Esophagus (tissue), 2 donors: ENCODE data around the gene TMEM239. TPM values are rescaled to one million over a fixed set of nuclear protein-coding genes. Genes with fewer than 3 reads are reported as not detected.
"Not testable (repeated sequence)": the region's sequence is repeated elsewhere in the genome, so short reads cannot be mapped to it uniquely, and the experiment has no call there.

ENCODE experiments used
- H3K27ac ChIP-seq, 2 donors: one replicate each; pipeline ENCODE4 v1.5.1; 2013; ENCODE audit warnings: low read depth in 2 of 2, mild to moderate bottlenecking in 2 of 2, inconsistent platforms in 1 of 2, low read length in 1 of 2, moderate library complexity in 1 of 2
- H3K27me3 ChIP-seq, 2 donors: one replicate each; pipeline ENCODE4 v1.6.1; 2013; ENCODE audit warnings: low read length in 2 of 2, control low read depth in 1 of 2, mild to moderate bottlenecking in 1 of 2; ENCODE audit not compliant: insufficient read depth in 2 of 2, control insufficient read depth in 1 of 2
- H3K36me3 ChIP-seq, 2 donors: one replicate each; pipeline ENCODE4 v1.6.1; 2013; ENCODE audit warnings: low read length in 1 of 2; ENCODE audit not compliant: control insufficient read depth in 2 of 2, insufficient read depth in 2 of 2
- H3K4me1 ChIP-seq, 2 donors: one replicate each; pipeline ENCODE4 v1.6.1; 2013; ENCODE audit warnings: low read length in 1 of 2; ENCODE audit not compliant: control insufficient read depth in 2 of 2, insufficient read depth in 2 of 2
- H3K4me3 ChIP-seq, 2 donors: one replicate each; pipeline ENCODE4 v1.5.1; 2013; ENCODE audit warnings: low read length in 2 of 2, mild to moderate bottlenecking in 2 of 2, low read depth in 1 of 2, moderate library complexity in 1 of 2
- H3K9me3 ChIP-seq, 2 donors: one replicate each; pipeline ENCODE4 v1.6.1; 2013; ENCODE audit warnings: mild to moderate bottlenecking in 2 of 2, low read depth in 1 of 2, low read length in 1 of 2, moderate library complexity in 1 of 2; ENCODE audit not compliant: control insufficient read depth in 2 of 2, insufficient read depth in 1 of 2
- WGBS, 2 donors: extraction: QIAGEN DNeasy Blood & Tissue Kit; methylation state at CpG; one replicate each; pipeline ENCODE4 v1.1.7; 2013; 5-methylcytosine and 5-hydroxymethylcytosine counted together
- polyA plus RNA-seq, 2 donors: library from polyadenylated mRNA; stranded (reverse); fragments of 200-250 nt; gene quantifications; one replicate each; pipeline ENCODE4 v1.2.3, GENCODE V29; 2013
- donor health status: healthy with polysubstance abuse.
- donor health status: Bipolar disorder and iron deficiency.

The TMEM239 gene
- polyA plus RNA-seq, result not detected

DNA sequence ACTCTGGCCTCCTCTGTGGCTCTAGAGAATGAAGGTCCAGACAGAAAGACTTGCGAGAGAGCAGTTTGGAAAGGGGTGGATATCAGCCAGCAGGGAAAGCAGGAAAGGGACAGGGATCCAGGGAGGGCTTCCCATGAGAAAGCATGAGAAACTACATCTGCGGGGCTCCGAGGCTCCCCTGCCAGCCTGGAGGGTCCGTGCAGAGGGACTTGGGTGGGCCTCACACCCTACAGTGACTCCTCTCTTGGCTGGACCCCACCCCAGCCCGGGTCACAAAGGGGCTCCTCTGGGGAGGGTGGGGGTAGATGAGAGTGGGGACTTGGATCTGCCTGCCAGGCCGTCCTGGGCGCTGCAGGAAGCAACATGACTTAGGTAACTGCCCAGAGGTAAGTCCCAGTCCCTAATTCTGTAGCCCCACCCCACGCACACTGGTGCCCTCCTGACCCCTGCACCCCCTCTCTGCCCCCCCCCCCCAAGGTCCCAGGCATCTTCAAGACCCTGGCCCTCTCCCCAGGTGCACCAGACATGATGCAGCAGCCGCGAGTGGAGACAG, at the start of gene TMEM239:
TSS of gene TMEM239 (plus strand) at position 335 of the 553 bp plus-strand sequence. CDS start at position 526, 191 bp downstream.
- Histone ChIP-seq H3K27ac (no peak within 1 kb of the TSS), H3K36me3 (no peaks in the 10 kb centered on the region), H3K4me1 (no peaks in the 10 kb centered on the region), H3K27me3 (peaks cover 0 to 2% of the 10 kb centered on the region in 2 donors), H3K9me3 (no peaks in the 10 kb centered on the region), H3K4me3 (no peak within 1 kb of the TSS)
- WGBS, 2 donors, result 73 to 76% methylated on average over 10 of the region's 10 CpGs

GRCh38 chr20:2767768-2768631, 48.2 kb upstream of the TMEM239 start:
- Histone ChIP-seq H3K36me3 (no peaks in the 10 kb centered on the region), H3K4me3 (no peak overlapping the region), H3K27me3 (no peaks in the 10 kb centered on the region), H3K4me1 (peaks cover 0 to 17% of the 10 kb centered on the region in 2 donors), H3K9me3 (peaks cover 0 to 3% of the 10 kb centered on the region in 2 donors), H3K27ac (peak overlapping the region; percentile 63 to 74)
- 27 to 29% methylated on average over 15 of the region's 15 CpGs for WGBS, 2 donors

DNA sequence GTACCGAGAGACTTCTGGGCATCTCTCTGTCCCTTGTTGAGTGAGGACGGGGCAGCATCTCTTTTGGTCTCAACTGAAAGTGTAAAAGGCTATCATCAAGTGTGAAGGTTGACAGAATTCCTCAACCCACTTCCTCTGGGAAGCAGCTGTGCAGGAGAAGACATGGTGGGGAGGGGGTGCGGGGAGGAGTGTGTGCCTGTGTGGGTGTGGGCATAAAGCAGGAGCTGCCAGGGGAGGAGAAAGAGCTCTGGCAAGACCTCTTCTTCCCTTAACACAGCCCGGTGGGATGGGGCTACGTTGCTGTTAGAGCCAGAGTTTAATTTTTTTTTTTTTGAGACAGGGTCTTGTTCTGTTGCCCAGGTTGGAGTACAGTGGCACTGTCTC, 47.5 kb upstream of the TMEM239 start:
- no peaks in the 10 kb centered on the region for H3K27me3 ChIP-seq
- no peaks in the 10 kb centered on the region for H3K36me3 ChIP-seq
- H3K9me3 ChIP-seq, result peaks cover 0 to 3% of the 10 kb centered on the region in 2 donors
- no peak overlapping the region for H3K4me3 ChIP-seq
- H3K4me1 ChIP-seq, result peaks cover 0 to 17% of the 10 kb centered on the region in 2 donors
- peak overlapping the region in 1 of 2 donors; percentile 56 for H3K27ac ChIP-seq
- WGBS, 2 donors, result 39 to 51% methylated on average over 5 of the region's 5 CpGs

GRCh38 chr20:2770091-2770490, 46.1 kb upstream of the TMEM239 start:
- 87 to 91% methylated on average over 12 of the region's 12 CpGs for WGBS, 2 donors
- not testable (repeated sequence) for H3K27me3 ChIP-seq, H3K36me3 ChIP-seq, H3K9me3 ChIP-seq, H3K27ac ChIP-seq, H3K4me3 ChIP-seq
- H3K4me1 ChIP-seq, result peaks cover 0 to 17% of the 10 kb centered on the region in 2 donors

- H3K27ac ChIP-seq, result no peak overlapping the region
- peaks cover 3% of the 10 kb centered on the region in 2 donors for H3K9me3 ChIP-seq
- no peaks in the 10 kb centered on the region for H3K36me3 ChIP-seq
- H3K4me3 ChIP-seq, result no peak overlapping the region
- peaks cover 0 to 17% of the 10 kb centered on the region in 2 donors for H3K4me1 ChIP-seq
- 46 to 55% methylated on average over 12 of the region's 12 CpGs for WGBS, 2 donors
- H3K27me3 ChIP-seq, result peaks cover 0 to 2% of the 10 kb centered on the region in 2 donors
Measured at GRCh38 chr20:2771631-2772080, 44.5 kb upstream of the TMEM239 start.

DNA sequence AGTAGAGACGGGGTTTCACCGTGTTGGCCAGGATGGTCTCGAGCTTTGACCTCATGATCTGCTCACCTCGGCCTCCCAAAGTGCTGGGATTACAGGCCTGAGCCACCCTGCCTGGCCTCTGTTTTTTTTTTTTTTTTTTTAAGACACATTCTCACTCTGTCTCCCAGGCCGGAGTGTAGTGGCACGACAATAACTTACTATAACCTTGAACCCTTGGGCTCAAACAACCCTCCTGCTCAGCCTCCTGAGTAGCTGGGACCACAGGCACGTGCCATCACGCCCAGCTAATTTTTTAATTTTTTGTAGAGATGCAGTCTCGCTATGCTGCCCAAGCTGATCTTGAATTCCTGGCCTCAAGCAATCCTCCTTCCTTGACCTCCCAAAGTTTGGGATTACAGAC, 42.4 kb upstream of the TMEM239 start:
- 86 to 89% methylated on average over 9 of the region's 9 CpGs for WGBS, 2 donors
- Histone ChIP-seq H3K4me1 (peaks cover 0 to 7% of the 10 kb centered on the region in 2 donors), H3K9me3 (peaks cover 3% of the 10 kb centered on the region in 2 donors), H3K4me3 (no peak overlapping the region), H3K27me3 (peaks cover 0 to 2% of the 10 kb centered on the region in 2 donors), H3K27ac (no peak overlapping the region), H3K36me3 (no peaks in the 10 kb centered on the region)

- H3K27me3 ChIP-seq, result peaks cover 0 to 2% of the 10 kb centered on the region in 2 donors
- no peak overlapping the region for H3K27ac ChIP-seq
- WGBS, 2 donors, result 79 to 87% methylated on average over 3 of the region's 3 CpGs
- H3K9me3 ChIP-seq, result peaks cover 3% of the 10 kb centered on the region in 2 donors
- no peaks in the 10 kb centered on the region for H3K36me3 ChIP-seq
- no peak overlapping the region for H3K4me3 ChIP-seq
- H3K4me1 ChIP-seq, result no peaks in the 10 kb centered on the region
Measured at GRCh38 chr20:2775139-2775538, 41.0 kb upstream of the TMEM239 start.

GRCh38 chr20:2778602-2779321, 37.4 kb upstream of the TMEM239 start:
- no peaks in the 10 kb centered on the region for H3K4me1 ChIP-seq
- no peaks in the 10 kb centered on the region for H3K36me3 ChIP-seq
- no peak overlapping the region for H3K4me3 ChIP-seq
- H3K9me3 ChIP-seq, result peaks cover 3% of the 10 kb centered on the region in 2 donors
- peaks cover 0 to 2% of the 10 kb centered on the region in 2 donors for H3K27me3 ChIP-seq
- WGBS, 2 donors, result 79 to 80% methylated on average over 10 of the region's 10 CpGs
- H3K27ac ChIP-seq, result no peak overlapping the region

GRCh38 chr20:2780948-2781347, 35.2 kb upstream of the TMEM239 start:
- 44 to 45% methylated on average over 3 of the region's 3 CpGs for WGBS, 2 donors
- Histone ChIP-seq H3K4me3 (no peak overlapping the region), H3K4me1 (no peaks in the 10 kb centered on the region), H3K27ac (no peak overlapping the region), H3K36me3 (no peaks in the 10 kb centered on the region), H3K27me3 (no peaks in the 10 kb centered on the region), H3K9me3 (peaks cover 1% of the 10 kb centered on the region in 2 donors)
